H9 (cell line): ENCODE data around the gene HSD17B13. TPM values are rescaled to one million over a fixed set of nuclear protein-coding genes. Genes with fewer than 3 reads are reported as not detected.

Source experiments
- DNase-seq: peaks from one replicate; pipeline ENCODE4 v3.0.0-alpha.2; 2017
- H2AFZ ChIP-seq: one replicate; pipeline ENCODE4 v1.6.1; 2013; ENCODE audit warnings: mild to moderate bottlenecking, low read length, control low read depth, moderate library complexity
- H2AK5ac ChIP-seq: 2 replicates; pipeline ENCODE4 v1.6.1; 2013; ENCODE audit warnings: low read length, control low read depth, mixed read lengths; ENCODE audit not compliant: insufficient read length
- H2BK120ac ChIP-seq: one replicate; pipeline ENCODE4 v1.6.1; 2013; ENCODE audit warnings: low read depth, mild to moderate bottlenecking, low read length, control low read depth, inconsistent platforms; ENCODE audit not compliant: poor library complexity, severe bottlenecking
- H2BK12ac ChIP-seq: 2 replicates; pipeline ENCODE4 v1.6.1; 2013; ENCODE audit warnings: low read length, control low read depth, mixed read lengths, low read depth; ENCODE audit not compliant: insufficient read length
- H2BK15ac ChIP-seq: 2 replicates; pipeline ENCODE4 v1.6.1; 2013; ENCODE audit warnings: low read depth, low read length, control low read depth
- H2BK20ac ChIP-seq: one replicate; pipeline ENCODE4 v1.6.1; 2013; ENCODE audit warnings: low read depth, mild to moderate bottlenecking, low read length, control low read depth, inconsistent platforms; ENCODE audit not compliant: poor library complexity, severe bottlenecking
- H2BK5ac ChIP-seq: 2 replicates; pipeline ENCODE4 v1.6.1; 2013; ENCODE audit warnings: low read length, control low read depth, mixed read lengths; ENCODE audit not compliant: insufficient read length
- H3K14ac ChIP-seq: 2 replicates; pipeline ENCODE4 v1.6.1; 2013; ENCODE audit warnings: low read length, control low read depth; ENCODE audit not compliant: insufficient read depth
- H3K18ac ChIP-seq: 2 replicates; pipeline ENCODE4 v1.6.1; 2013; ENCODE audit warnings: low read depth, mild to moderate bottlenecking, mixed read lengths, low read length, control low read depth; ENCODE audit not compliant: insufficient read length
- H3K23ac ChIP-seq: 2 replicates; pipeline ENCODE4 v1.6.1; 2013; ENCODE audit warnings: low read length, control low read depth, mixed read lengths, low read depth; ENCODE audit not compliant: insufficient read length
- H3K23me2 ChIP-seq: 2 replicates; pipeline ENCODE4 v1.6.1; 2013; ENCODE audit warnings: low read depth, mild to moderate bottlenecking, mixed read lengths, low read length, control low read depth; ENCODE audit not compliant: insufficient read length, poor library complexity, severe bottlenecking
- H3K27ac ChIP-seq: 2 replicates; pipeline ENCODE4 v1.5.1; 2013; ENCODE audit warnings: low read length, control low read depth, mixed read lengths, low read depth; ENCODE audit not compliant: insufficient read length
- H3K27me3 ChIP-seq: 2 replicates; pipeline ENCODE4 v1.6.1; 2013; ENCODE audit warnings: low read length, control low read depth, inconsistent platforms; ENCODE audit not compliant: insufficient read depth
- H3K4ac ChIP-seq: 2 replicates; pipeline ENCODE4 v1.6.1; 2013; ENCODE audit warnings: low read depth, mild to moderate bottlenecking, control low read depth, inconsistent platforms, low read length, moderate library complexity
- H3K4me1 ChIP-seq: 2 replicates; pipeline ENCODE4 v1.6.1; 2013; ENCODE audit warnings: low read length, control low read depth, inconsistent platforms; ENCODE audit not compliant: insufficient read depth
- H3K4me2 ChIP-seq: 2 replicates; pipeline ENCODE4 v1.6.1; 2013; ENCODE audit warnings: low read length, control low read depth, mixed read lengths; ENCODE audit not compliant: insufficient read length, insufficient read depth
- H3K56ac ChIP-seq: 2 replicates; pipeline ENCODE4 v1.6.1; 2013; ENCODE audit warnings: low read depth, mild to moderate bottlenecking, mixed read lengths, low read length, control low read depth; ENCODE audit not compliant: insufficient read length
- H3K79me1 ChIP-seq: 2 replicates; pipeline ENCODE4 v1.6.1; 2013; ENCODE audit warnings: low read depth, mild to moderate bottlenecking, moderate library complexity, low read length, control low read depth, inconsistent platforms; ENCODE audit not compliant: insufficient read depth, poor library complexity, severe bottlenecking
- H3K79me2 ChIP-seq: 2 replicates; pipeline ENCODE4 v1.6.1; 2013; ENCODE audit warnings: low read length, control low read depth, inconsistent platforms; ENCODE audit not compliant: insufficient read depth
- H3K9ac ChIP-seq: 2 replicates; pipeline ENCODE4 v1.6.1; 2013; ENCODE audit warnings: low read length, control low read depth, mixed read lengths; ENCODE audit not compliant: insufficient read length; ENCODE audit errors: extremely low read depth
- H3K9me3 ChIP-seq: one replicate; pipeline ENCODE4 v1.6.1; 2013; ENCODE audit warnings: low read depth, low read length, inconsistent platforms; ENCODE audit not compliant: control insufficient read depth
- H3T11ph ChIP-seq: one replicate; pipeline ENCODE4 v1.6.1; 2013; ENCODE audit warnings: mild to moderate bottlenecking, low read length, control low read depth, inconsistent platforms
- H4K20me1 ChIP-seq: one replicate; pipeline ENCODE4 v1.6.1; 2013; ENCODE audit not compliant: control insufficient read depth, insufficient read length, insufficient read depth
- H4K5ac ChIP-seq: 2 replicates; pipeline ENCODE4 v1.6.1; 2013; ENCODE audit warnings: low read depth, mild to moderate bottlenecking, mixed read lengths, low read length, control low read depth; ENCODE audit not compliant: insufficient read length
- H4K8ac ChIP-seq: replicated peaks from 2 replicates; pipeline ENCODE4 v1.6.1; 2013; ENCODE audit warnings: low read length, control low read depth, mixed read lengths, low read depth; ENCODE audit not compliant: insufficient read length
- H4K91ac ChIP-seq: 2 replicates; pipeline ENCODE4 v1.6.1; 2013; ENCODE audit warnings: low read depth, mild to moderate bottlenecking, moderate library complexity, mixed read lengths, low read length, control low read depth; ENCODE audit not compliant: insufficient read length
- H3K27ac Mint-ChIP-seq, 3 experiments: 2 replicates in 2 of 3; 3 replicates in 1 of 3; pipeline ENCODE4 v1.8.0; 2020 to 2021; ENCODE audit warnings: mixed read lengths in 3 of 3, mild to moderate bottlenecking in 1 of 3, moderate library complexity in 1 of 3
- H3K27me3 Mint-ChIP-seq: 2 replicates; pipeline ENCODE4 v1.8.0; 2021; ENCODE audit warnings: low read depth, mild to moderate bottlenecking, moderate library complexity, mixed read lengths
- H3K36me3 Mint-ChIP-seq, 3 experiments: 2 replicates in 2 of 3; 3 replicates in 1 of 3; pipeline ENCODE4 v1.8.0; 2020 to 2021; ENCODE audit warnings: low read depth in 3 of 3, mixed read lengths in 3 of 3; ENCODE audit not compliant: insufficient read depth in 1 of 3
- H3K4me1 Mint-ChIP-seq, 2 experiments: 2 replicates each; pipeline ENCODE4 v1.8.0; 2020; ENCODE audit warnings: mixed read lengths in 2 of 2
- H3K4me3 Mint-ChIP-seq, 2 experiments: 2 replicates in 1 of 2; 3 replicates in 1 of 2; pipeline ENCODE4 v1.8.0; 2020 to 2021; ENCODE audit warnings: mild to moderate bottlenecking in 2 of 2, mixed read lengths in 2 of 2, moderate library complexity in 1 of 2
- H3K9me3 Mint-ChIP-seq, 2 experiments: 2 replicates in 1 of 2; 3 replicates in 1 of 2; pipeline ENCODE4 v1.8.0; 2020; ENCODE audit warnings: mild to moderate bottlenecking in 2 of 2, mixed read lengths in 2 of 2, moderate library complexity in 1 of 2
- WGBS: extraction: QIAGEN DNeasy Blood & Tissue Kit; methylation state at CpG from one replicate; pipeline ENCODE4 v1.1.7; 2013; ENCODE audit warnings: missing lambda C conversion rate, low lambda C conversion rate, mixed read lengths; ENCODE audit not compliant: insufficient read length; ENCODE audit errors: extremely low coverage; 5-methylcytosine and 5-hydroxymethylcytosine counted together
- total RNA-seq: library from RNA; stranded (reverse); gene quantifications from 2 replicates; pipeline ENCODE4 v1.2.1, GENCODE V29; 2021
- TF ChIP-seq, protein P1 (sequence below): fragments of 200-600 bp; sonication (generic); conservative IDR thresholded peaks from 3 replicates; pipeline ENCODE4 v1.8.0; 2021; ENCODE audit warnings: antibody characterized with exemption, mild to moderate bottlenecking

Gene HSD17B13
- total RNA-seq, 1 experiment from 2014 or later, result not detected

DNA sequence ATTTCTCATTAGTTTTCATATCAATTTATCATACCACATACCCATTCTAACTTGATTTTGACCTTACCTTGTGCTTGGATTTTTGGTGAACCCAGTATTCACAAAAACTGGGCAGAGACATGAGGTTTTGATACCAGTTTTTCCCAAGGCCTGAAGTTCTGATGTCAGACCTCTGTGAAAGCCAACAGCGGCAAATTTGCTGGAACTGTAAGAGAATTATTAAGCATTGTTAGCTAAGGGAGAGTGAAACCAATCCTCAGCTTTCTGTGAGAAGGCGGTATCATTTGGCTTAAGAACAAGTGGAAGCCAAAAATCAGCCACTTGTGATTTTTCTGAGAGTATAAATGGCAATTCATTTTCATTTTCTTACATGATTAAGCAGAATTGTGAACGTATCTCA, 8.9 kb downstream of the HSD17B13 start:
- H3K27me3 Mint-ChIP-seq, result no peaks in the 10 kb centered on the region

More for the DNA sequence above, 8.9 kb downstream of the HSD17B13 start:
- no peak overlapping the region for H3K18ac ChIP-seq
- no peaks in the 10 kb centered on the region for H4K20me1 ChIP-seq
- H3K79me1 ChIP-seq, result no peaks in the 10 kb centered on the region
- H3K56ac ChIP-seq, result no peak overlapping the region
- no peak overlapping the region for H2AK5ac ChIP-seq
- H3T11ph ChIP-seq, result no peak overlapping the region
- H2BK5ac ChIP-seq, result no peak overlapping the region
- no peaks in the 10 kb centered on the region for H3K4me1 ChIP-seq
- no peak overlapping the region for H2BK20ac ChIP-seq
- H3K27me3 ChIP-seq, result no peaks in the 10 kb centered on the region
- no peak for DNase-seq
- Mint-ChIP-seq H3K27ac (no peak overlapping the region), H3K4me3 (no peak overlapping the region), H3K9me3 (no peaks in the 10 kb centered on the region), H3K4me1 (no peaks in the 10 kb centered on the region), H3K36me3 (no peaks in the 10 kb centered on the region)
- H3K9me3 ChIP-seq, result no peaks in the 10 kb centered on the region
- H3K23me2 ChIP-seq, result no peaks in the 10 kb centered on the region
- H2AFZ ChIP-seq, result no peak overlapping the region
- H3K4me2 ChIP-seq, result no peak overlapping the region
- TF ChIP-seq, protein P1, sequence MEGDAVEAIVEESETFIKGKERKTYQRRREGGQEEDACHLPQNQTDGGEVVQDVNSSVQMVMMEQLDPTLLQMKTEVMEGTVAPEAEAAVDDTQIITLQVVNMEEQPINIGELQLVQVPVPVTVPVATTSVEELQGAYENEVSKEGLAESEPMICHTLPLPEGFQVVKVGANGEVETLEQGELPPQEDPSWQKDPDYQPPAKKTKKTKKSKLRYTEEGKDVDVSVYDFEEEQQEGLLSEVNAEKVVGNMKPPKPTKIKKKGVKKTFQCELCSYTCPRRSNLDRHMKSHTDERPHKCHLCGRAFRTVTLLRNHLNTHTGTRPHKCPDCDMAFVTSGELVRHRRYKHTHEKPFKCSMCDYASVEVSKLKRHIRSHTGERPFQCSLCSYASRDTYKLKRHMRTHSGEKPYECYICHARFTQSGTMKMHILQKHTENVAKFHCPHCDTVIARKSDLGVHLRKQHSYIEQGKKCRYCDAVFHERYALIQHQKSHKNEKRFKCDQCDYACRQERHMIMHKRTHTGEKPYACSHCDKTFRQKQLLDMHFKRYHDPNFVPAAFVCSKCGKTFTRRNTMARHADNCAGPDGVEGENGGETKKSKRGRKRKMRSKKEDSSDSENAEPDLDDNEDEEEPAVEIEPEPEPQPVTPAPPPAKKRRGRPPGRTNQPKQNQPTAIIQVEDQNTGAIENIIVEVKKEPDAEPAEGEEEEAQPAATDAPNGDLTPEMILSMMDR, result no peak
- no CpG with 5 or more reads among the region's 3 CpGs for WGBS
- H4K5ac ChIP-seq, result no peak overlapping the region
- H2BK15ac ChIP-seq, result no peak overlapping the region
- H2BK120ac ChIP-seq, result no peak overlapping the region
- no peaks in the 10 kb centered on the region for H3K79me2 ChIP-seq
- H3K9ac ChIP-seq, result no peak overlapping the region
- no peak overlapping the region for H4K8ac ChIP-seq
- H4K91ac ChIP-seq, result no peak overlapping the region
- H3K27ac ChIP-seq, result no peak overlapping the region
- no peak overlapping the region for H3K23ac ChIP-seq
- no peak overlapping the region for H2BK12ac ChIP-seq
- no peak overlapping the region for H3K14ac ChIP-seq
- no peak overlapping the region for H3K4ac ChIP-seq
